GM12872 (cell line): Measurements from ENCODE around the gene STAMBP.

Source experiments
- CTCF ChIP-seq: IDR thresholded peaks from 3 replicates; pipeline ENCODE4 v1.5.1; 2011; ENCODE audit warnings: low read depth, mild to moderate bottlenecking, low read length, moderate library complexity; ENCODE audit not compliant: insufficient read depth

STAMBP gene

GRCh38 chr2:73897934-73898333 lies 69.2 kb downstream of the STAMBP start:
- TF ChIP-seq CTCF: no peak

GRCh38 chr2:73899801-73900336 lies 71.1 kb downstream of the STAMBP start:
- TF ChIP-seq CTCF: no peak

- TF ChIP-seq CTCF: no peak
Observed at GRCh38 chr2:73901143-73901542, 72.4 kb downstream of the STAMBP start.

- TF ChIP-seq CTCF: no peak
Observed at GRCh38 chr2:73902284-73902683, 73.5 kb downstream of the STAMBP start.

GRCh38 chr2:73903313-73903712 lies 74.6 kb downstream of the STAMBP start:
- TF ChIP-seq CTCF: no peak

- no peak for TF ChIP-seq CTCF
Observed at GRCh38 chr2:73904952-73905351, 76.2 kb downstream of the STAMBP start.

GRCh38 chr2:73906847-73907505 lies 78.2 kb downstream of the STAMBP start:
- no peak for TF ChIP-seq CTCF
